HepG2 (cell line): ENCODE measurements around the gene ZDHHC14. TPM values are rescaled to one million over a fixed set of nuclear protein-coding genes. Genes with fewer than 3 reads are reported as not detected.

ENCODE experiments used
- ATAC-seq: fragments of 200-7000 bp; cut with Tn5 transposase; 3 replicates; pipeline ENCODE4 v1.9.1; 2020; ENCODE audit warnings: mild to moderate bottlenecking, moderate library complexity
- BruUV-seq: library from RNA; stranded (reverse); fragments of 400-500 nt; replicated peaks from 2 replicates; lab custom pipeline; 2021; lab: Mats Ljungman, UMichigan
- CTCF ChIA-PET: fragments of 300-600 bp; formaldehyde crosslinking; extraction: SDS; loops from one replicate; lab custom pipeline; 2021; ENCODE audit warnings: low total read pairs, inconsistent platforms, low intra/inter-chr PET ratio; lab: Yijun Ruan, JAX
- POLR2A ChIA-PET: fragments of 350-600 bp; sonication (Branson Sonifier 250); formaldehyde crosslinking; loops from one replicate; lab custom pipeline; 2020; ENCODE audit warnings: antibody characterized with exemption, inconsistent platforms; lab: Yijun Ruan, JAX
- DNase-seq: peaks from one replicate; pipeline ENCODE4 v3.0.0-alpha.2; 2015; ENCODE audit warnings: low spot score
- FAIRE-seq: peaks from 3 replicates; lab custom pipeline; 2011; peaks lifted over from hg19 to GRCh38; lab: Jason Lieb, UNC
- H2AFZ ChIP-seq: one replicate; pipeline ENCODE4 v1.6.1; 2011; ENCODE audit warnings: low read length, inconsistent platforms
- H3K27ac ChIP-seq: fragments of 300-600 bp; 3 replicates; pipeline ENCODE4 v1.8.0; 2011; ENCODE audit warnings: mixed run types, mild to moderate bottlenecking, mixed read lengths, low read length, inconsistent platforms; ENCODE audit not compliant: insufficient read depth; ENCODE audit errors: extremely low read length
- H3K27me3 ChIP-seq, 2 experiments: fragments of 200-600 bp in 1 of 2; 2 replicates in 1 of 2; 3 replicates in 1 of 2; pipeline versions ENCODE4 v1.6.0 to v1.8.0; 2011; ENCODE audit warnings: low read length in 2 of 2, mild to moderate bottlenecking in 2 of 2, moderate library complexity in 2 of 2, inconsistent platforms in 1 of 2; ENCODE audit not compliant: insufficient read depth in 2 of 2, control insufficient read depth in 1 of 2
- H3K36me3 ChIP-seq, 2 experiments: fragments of 200-600 bp in 1 of 2; replicated peaks in 1 of 2; 2 replicates in 1 of 2; 3 replicates in 1 of 2; pipeline versions ENCODE4 v1.5.1 to v1.8.0; 2011; ENCODE audit warnings: low read length in 2 of 2, inconsistent platforms in 1 of 2; ENCODE audit not compliant: insufficient read depth in 2 of 2, control insufficient read depth in 1 of 2
- H3K4me1 ChIP-seq: 2 replicates; pipeline ENCODE4 v1.5.1; 2012; ENCODE audit warnings: low read length, inconsistent platforms; ENCODE audit not compliant: insufficient read depth
- H3K4me2 ChIP-seq: 2 replicates; pipeline ENCODE4 v1.6.0; 2011; ENCODE audit warnings: low read depth, low read length, inconsistent platforms
- H3K4me3 ChIP-seq, 3 experiments: fragments of 200-600 bp in 1 of 3; sonication (generic), shearing (Covaris generic) in 1 of 3; replicated peaks in 1 of 3; 2 replicates each; pipeline ENCODE4 v1.5.1; 2011 to 2016; ENCODE audit warnings: low read length in 3 of 3, inconsistent platforms in 2 of 3, low read depth in 2 of 3, mild to moderate bottlenecking in 2 of 3, control low read depth in 1 of 3, mixed read lengths in 1 of 3; ENCODE audit not compliant: insufficient read depth in 1 of 3
- H3K79me2 ChIP-seq: one replicate; pipeline ENCODE4 v1.6.1; 2011; ENCODE audit warnings: low read length, inconsistent platforms; ENCODE audit not compliant: insufficient read depth
- H3K9ac ChIP-seq: 2 replicates; pipeline ENCODE4 v1.6.0; 2011; ENCODE audit warnings: mild to moderate bottlenecking, low read depth, low read length, inconsistent platforms; ENCODE audit not compliant: insufficient read depth
- H3K9me3 ChIP-seq: 2 replicates; pipeline ENCODE4 v1.5.1; 2012; ENCODE audit warnings: mild to moderate bottlenecking, low read length
- H4K20me1 ChIP-seq: 2 replicates; pipeline ENCODE4 v1.6.0; 2011; ENCODE audit warnings: inconsistent platforms, mild to moderate bottlenecking, low read length, moderate library complexity; ENCODE audit not compliant: insufficient read depth
- ATF3 ChIP-seq: sonication (generic); formaldehyde crosslinking; IDR thresholded peaks from 2 replicates; pipeline ENCODE4 v1.4.0; 2020; ENCODE audit warnings: missing genetic modification reagents
- DBP ChIP-seq: sonication (generic); formaldehyde crosslinking; IDR thresholded peaks from 2 replicates; pipeline ENCODE4 v1.4.0; 2020; ENCODE audit warnings: missing genetic modification reagents; ENCODE audit errors: not compliant biosample characterization
- HBP1 ChIP-seq: IDR thresholded peaks from 2 replicates; pipeline ENCODE4 v1.6.1; 2016; ENCODE audit warnings: low read depth, control low read depth
- PRDM10 ChIP-seq: sonication (generic); formaldehyde crosslinking; IDR thresholded peaks from 2 replicates; pipeline ENCODE4 v1.4.0; 2020; ENCODE audit warnings: low read depth, missing genetic modification reagents
- SP2 ChIP-seq: sonication (generic); formaldehyde crosslinking; IDR thresholded peaks from 2 replicates; pipeline ENCODE4 v1.5.1; 2020; ENCODE audit warnings: mild to moderate bottlenecking, missing genetic modification reagents
- XRCC5 ChIP-seq: fragments of 200-400 bp; formaldehyde crosslinking; optimal IDR thresholded peaks from 2 replicates; pipeline ENCODE3; 2017; ENCODE audit warnings: mild to moderate bottlenecking, low read length
- ZNF619 ChIP-seq: sonication (generic); formaldehyde crosslinking; IDR thresholded peaks from 2 replicates; pipeline ENCODE4 v1.4.0; 2020; ENCODE audit warnings: mild to moderate bottlenecking, missing genetic modification reagents
- ZUFSP ChIP-seq: sonication (generic); formaldehyde crosslinking; IDR thresholded peaks from 2 replicates; pipeline ENCODE4 v1.9.0; 2021; ENCODE audit warnings: missing genetic modification reagents, mild to moderate bottlenecking, borderline replicate concordance
- WGBS: methylation state at CpG from one replicate; pipeline ENCODE4 v1.1.6; 2017; ENCODE audit warnings: low lambda C conversion rate; 5-methylcytosine and 5-hydroxymethylcytosine counted together
- in situ Hi-C: cut with HindIII; loops from 2 replicates; pipeline ENCODE4 v1.10.0; 2017; ENCODE audit warnings: low pct_unique_long_range_greater_than_20kb; ENCODE audit not compliant: extremely low pct_ligation_motif_present
- intact Hi-C: fragments of 100-400 bp; cut with micrococcal nuclease; formaldehyde crosslinking; loops from one replicate; pipeline ENCODE4 v1.10.0; 2022; ENCODE audit not compliant: unreplicated experiment
- polyA plus RNA-seq, 8 experiments: library from polyadenylated mRNA; depleted of rRNA in 3 of 8; stranded (reverse) in 7 of 8; unstranded in 1 of 8; fragments of >200 nt; fragmentation: Illumina TruSeq in 4 of 8; extraction: Trizol in 4 of 8; gene quantifications; 2 replicates each; pipeline versions ENCODE4 v1.2.1 to v1.2.3, GENCODE V29; 2011 to 2016; ENCODE audit warnings: low read depth in 4 of 8, missing spikeins in 1 of 8, mixed read lengths in 1 of 8; ENCODE audit not compliant: insufficient read depth in 1 of 8
- total RNA-seq, 5 experiments: library from RNA; depleted of rRNA; stranded (reverse); fragments of >200 nt; fragmentation: Illumina TruSeq; extraction: Trizol; gene quantifications; 2 replicates each; pipeline ENCODE4 v1.2.3, GENCODE V29; 2016; ENCODE audit warnings: low read depth in 1 of 5

The ZDHHC14 gene
- total and polyA plus RNA-seq, 2 of the 13 experiments (the other 11 are each of a cell fraction or from before 2014, with no cell fraction given) = 3.7 to 9.5 TPM

- TF ChIP-seq ZUFSP (CRISPR knock-in tag) = no peak
Observed at GRCh38 chr6:157621406-157621805, 240.4 kb downstream of the ZDHHC14 start (continued).

GRCh38 chr6:157622427-157622826 lies 241.4 kb downstream of the ZDHHC14 start:
- Histone ChIP-seq H2AFZ (no peak overlapping the region), H3K4me1 (no peaks in the 10 kb centered on the region), H3K4me2 (no peak overlapping the region), H3K79me2 (no peaks in the 10 kb centered on the region), H3K9me3 (no peaks in the 10 kb centered on the region), H3K9ac (no peak overlapping the region), H4K20me1 (no peaks in the 10 kb centered on the region), H3K27me3 (no peaks in the 10 kb centered on the region), H3K27ac (no peak overlapping the region), H3K4me3 (no peak overlapping the region), H3K36me3 (no peaks in the 10 kb centered on the region)
- POLR2A ChIA-PET = no interaction called here
- TF ChIP-seq ZNF619 (CRISPR knock-in tag) = no peak
- no peak for TF ChIP-seq XRCC5
- TF ChIP-seq DBP (CRISPR knock-in tag) = no peak
- TF ChIP-seq ATF3 (CRISPR knock-in tag) = no peak
- no peak for TF ChIP-seq PRDM10
- no peak for TF ChIP-seq HBP1 (CRISPR knock-in tag)
- no peak for TF ChIP-seq SP2 (CRISPR knock-in tag)
- no peak for FAIRE-seq
- ATAC-seq = no peak
- WGBS = 98% methylated on average over 3 of the region's 3 CpGs
- no TSS peak for BruUV-seq
- DNase-seq = no peak
- in situ Hi-C loops (no loop called here), intact Hi-C loops (no loop called here)
- CTCF ChIA-PET = no interaction called here
